NB4 (cell line): ENCODE measurements around the gene ENTPD6.
A peak's percentile ranks its signal among the peaks of the same experiment; 100 is the strongest.

ENCODE experiments used
- MAX ChIP-seq: IDR thresholded peaks from 2 replicates; pipeline ENCODE4 v1.6.1; 2011; ENCODE audit warnings: low read depth, low read length
- TF ChIP-seq, protein P1 (sequence below): IDR thresholded peaks from one replicate; pipeline ENCODE4 v1.5.1; 2012; ENCODE audit warnings: low read depth, low read length

- TF ChIP-seq, protein P1, sequence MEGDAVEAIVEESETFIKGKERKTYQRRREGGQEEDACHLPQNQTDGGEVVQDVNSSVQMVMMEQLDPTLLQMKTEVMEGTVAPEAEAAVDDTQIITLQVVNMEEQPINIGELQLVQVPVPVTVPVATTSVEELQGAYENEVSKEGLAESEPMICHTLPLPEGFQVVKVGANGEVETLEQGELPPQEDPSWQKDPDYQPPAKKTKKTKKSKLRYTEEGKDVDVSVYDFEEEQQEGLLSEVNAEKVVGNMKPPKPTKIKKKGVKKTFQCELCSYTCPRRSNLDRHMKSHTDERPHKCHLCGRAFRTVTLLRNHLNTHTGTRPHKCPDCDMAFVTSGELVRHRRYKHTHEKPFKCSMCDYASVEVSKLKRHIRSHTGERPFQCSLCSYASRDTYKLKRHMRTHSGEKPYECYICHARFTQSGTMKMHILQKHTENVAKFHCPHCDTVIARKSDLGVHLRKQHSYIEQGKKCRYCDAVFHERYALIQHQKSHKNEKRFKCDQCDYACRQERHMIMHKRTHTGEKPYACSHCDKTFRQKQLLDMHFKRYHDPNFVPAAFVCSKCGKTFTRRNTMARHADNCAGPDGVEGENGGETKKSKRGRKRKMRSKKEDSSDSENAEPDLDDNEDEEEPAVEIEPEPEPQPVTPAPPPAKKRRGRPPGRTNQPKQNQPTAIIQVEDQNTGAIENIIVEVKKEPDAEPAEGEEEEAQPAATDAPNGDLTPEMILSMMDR: no peak
- TF ChIP-seq MAX: peak; percentile 16; the same call in 1 of the 2 replicates
These were observed 27.7 kb downstream of the ENTPD6 start for GRCh38 chr20:25223179-25223661.
